HuH-7 (cell line): ENCODE measurements around the gene BANF1.

Experiments used
- DNase-seq: peaks from one replicate; pipeline ENCODE4 v3.0.0; 2011; ENCODE audit warnings: low spot score

BANF1 gene

GRCh38 chr11:66039765-66040164 is 37.5 kb downstream of the BANF1 start:
- no peak for DNase-seq

GRCh38 chr11:66042227-66042995 is 40.1 kb downstream of the BANF1 start:
- DNase-seq = no peak

- DNase-seq = no peak
Observed at GRCh38 chr11:66042996-66043906, 40.9 kb downstream of the BANF1 start.

GRCh38 chr11:66044757-66045156 is 42.5 kb downstream of the BANF1 start:
- DNase-seq = no peak

- DNase-seq = peak; percentile 92
Observed at GRCh38 chr11:66045177-66045639, 42.9 kb downstream of the BANF1 start.

GRCh38 chr11:66046901-66047300 is 44.6 kb downstream of the BANF1 start:
- DNase-seq = no peak

- DNase-seq = no peak
Observed at GRCh38 chr11:66047541-66048365, 45.5 kb downstream of the BANF1 start.

GRCh38 chr11:66048547-66049323 is 46.4 kb downstream of the BANF1 start, which contains the start of gene GAL3ST3:
TSS of gene GAL3ST3 (minus strand) at chr11:66049161. CDS start at chr11:66045415, 3,746 bp downstream.
- no peak for DNase-seq

- DNase-seq = peak; percentile 36
Observed at GRCh38 chr11:66050581-66051231, 48.4 kb downstream of the BANF1 start.

GRCh38 chr11:66051371-66051765 is 49.1 kb downstream of the BANF1 start:
- DNase-seq = no peak

GRCh38 chr11:66051766-66052663 is 49.7 kb downstream of the BANF1 start, which contains the start of gene SF3B2:
TSS of gene SF3B2 (plus strand) at chr11:66052364. CDS start at chr11:66052385, 21 bp downstream.
- peak; percentile 91 for DNase-seq

GRCh38 chr11:66052664-66052982 is 50.3 kb downstream of the BANF1 start:
- no peak for DNase-seq
